Tibial artery (tissue), 4 donors: ENCODE data around the gene DNAJB14.

ENCODE experiments used
- DNase-seq, 2 donors: peaks; one replicate each; pipeline ENCODE4 v3.0.0-alpha.2; 2019
- H3K27ac ChIP-seq, 2 donors: fragments of 200-600 bp; sonication (generic) in 1 of 2; 1 replicate in 1 of 2; 2 replicates in 1 of 2; pipeline ENCODE4 v1.5.1; 2018 to 2019; ENCODE audit warnings: mild to moderate bottlenecking in 1 of 2
- H3K27me3 ChIP-seq, 2 donors: fragments of 200-600 bp; sonication (generic) in 1 of 2; one replicate each; pipeline versions ENCODE4 v1.5.1 to v1.6.0; 2016 to 2019
- H3K36me3 ChIP-seq, 3 donors: fragments of 200-600 bp; sonication (generic) in 2 of 3; one replicate each; pipeline ENCODE4 v1.5.1; 2016 to 2019; ENCODE audit warnings: mild to moderate bottlenecking in 2 of 3
- H3K4me1 ChIP-seq, 4 donors: fragments of 200-600 bp; sonication (generic) in 2 of 4; 1 replicate in 3 of 4; 2 replicates in 1 of 4; pipeline ENCODE4 v1.5.1; 2016 to 2019
- H3K4me3 ChIP-seq, 2 donors: fragments of 200-600 bp; sonication (generic) in 1 of 2; 1 replicate in 1 of 2; 2 replicates in 1 of 2; pipeline ENCODE4 v1.5.1; 2018 to 2019; ENCODE audit warnings: mild to moderate bottlenecking in 2 of 2
- H3K9me3 ChIP-seq, 3 donors: fragments of 200-600 bp; sonication (generic) in 1 of 3; one replicate each; pipeline ENCODE4 v1.5.1; 2016 to 2019
- intact Hi-C: fragments of 100-400 bp; cut with DNase I; formaldehyde crosslinking; loops from one replicate; pipeline ENCODE4 v1.15.0; 2023; ENCODE audit warnings: low total_unique reads
- TF ChIP-seq, protein P1 (sequence below), 2 experiments: fragments of 200-600 bp in 1 of 2; fragments of 450-650 bp in 1 of 2; IDR thresholded peaks; one replicate each; pipeline ENCODE4 v1.5.1; 2017 to 2019; ENCODE audit warnings: antibody characterized with exemption in 2 of 2, mild to moderate bottlenecking in 1 of 2, moderate library complexity in 1 of 2

Gene DNAJB14

DNA sequence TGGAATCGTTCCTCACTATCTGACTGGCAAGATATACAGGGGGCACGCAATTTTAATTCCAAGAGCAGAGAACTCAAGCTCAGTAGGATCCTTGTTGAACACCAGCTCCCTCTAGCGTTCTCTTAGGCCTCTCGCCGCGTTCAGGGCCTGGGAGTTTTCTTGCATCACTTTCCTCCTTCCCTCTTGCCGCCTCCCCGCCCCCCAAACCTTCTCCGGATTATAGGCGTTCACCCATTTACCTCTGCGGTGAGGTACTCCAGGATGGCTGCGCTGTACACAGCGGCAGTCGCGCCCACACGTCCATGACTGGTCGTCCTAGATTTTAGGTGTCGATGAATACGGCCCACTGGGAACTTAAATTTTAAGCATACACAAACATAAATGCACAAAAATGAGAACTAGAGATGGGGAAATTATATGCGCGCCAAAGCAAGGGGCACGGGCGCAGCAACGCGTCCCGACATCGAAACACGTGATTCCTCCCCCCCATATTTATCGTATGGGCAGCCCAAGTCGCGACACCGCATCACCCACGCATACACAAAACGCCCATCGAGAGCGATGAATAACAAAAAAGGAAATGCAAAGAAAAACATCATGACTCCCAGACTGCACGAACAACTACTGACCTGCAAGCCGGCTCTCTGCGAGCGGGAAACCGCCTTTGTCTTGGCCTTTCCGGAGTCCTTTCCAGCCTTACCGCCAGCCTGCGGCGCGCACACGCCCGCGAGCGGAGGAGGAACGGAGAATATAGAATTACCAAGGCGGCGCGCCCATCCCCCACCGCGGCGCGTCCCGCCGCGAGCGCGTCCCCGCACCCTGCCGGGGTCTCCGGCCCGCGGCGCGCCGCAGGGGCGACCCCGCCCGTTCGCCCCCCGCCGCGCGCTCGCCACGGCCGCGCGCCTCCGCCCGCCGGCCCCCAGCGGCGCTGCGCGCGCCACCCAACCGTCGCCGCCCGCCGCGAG is 2.9 kb upstream of the DNAJB14 start:
- TF ChIP-seq, protein P1, sequence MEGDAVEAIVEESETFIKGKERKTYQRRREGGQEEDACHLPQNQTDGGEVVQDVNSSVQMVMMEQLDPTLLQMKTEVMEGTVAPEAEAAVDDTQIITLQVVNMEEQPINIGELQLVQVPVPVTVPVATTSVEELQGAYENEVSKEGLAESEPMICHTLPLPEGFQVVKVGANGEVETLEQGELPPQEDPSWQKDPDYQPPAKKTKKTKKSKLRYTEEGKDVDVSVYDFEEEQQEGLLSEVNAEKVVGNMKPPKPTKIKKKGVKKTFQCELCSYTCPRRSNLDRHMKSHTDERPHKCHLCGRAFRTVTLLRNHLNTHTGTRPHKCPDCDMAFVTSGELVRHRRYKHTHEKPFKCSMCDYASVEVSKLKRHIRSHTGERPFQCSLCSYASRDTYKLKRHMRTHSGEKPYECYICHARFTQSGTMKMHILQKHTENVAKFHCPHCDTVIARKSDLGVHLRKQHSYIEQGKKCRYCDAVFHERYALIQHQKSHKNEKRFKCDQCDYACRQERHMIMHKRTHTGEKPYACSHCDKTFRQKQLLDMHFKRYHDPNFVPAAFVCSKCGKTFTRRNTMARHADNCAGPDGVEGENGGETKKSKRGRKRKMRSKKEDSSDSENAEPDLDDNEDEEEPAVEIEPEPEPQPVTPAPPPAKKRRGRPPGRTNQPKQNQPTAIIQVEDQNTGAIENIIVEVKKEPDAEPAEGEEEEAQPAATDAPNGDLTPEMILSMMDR (IDR thresholded peaks at IDR 0.05) = peak; percentile 75 to 78
- peak; percentile 92 to 95 for DNase-seq
- H3K27ac ChIP-seq = peak overlapping the region; percentile 96 to 97
- no peaks in the 10 kb centered on the region for H3K36me3 ChIP-seq
- H3K4me3 ChIP-seq = peak overlapping the region; percentile 74 to 90
- no peaks in the 10 kb centered on the region for H3K27me3 ChIP-seq
- intact Hi-C loops = loop anchor here (5.0 kb wide), 2 partner anchors 57 to 387 kb away; partner anchors contain the start of genes LAMTOR3 and TRMT10A
- H3K4me1 ChIP-seq = peaks cover 0 to 45% (median 19%) of the 10 kb centered on the region in 4 donors
- no peaks in the 10 kb centered on the region for H3K9me3 ChIP-seq

DNA sequence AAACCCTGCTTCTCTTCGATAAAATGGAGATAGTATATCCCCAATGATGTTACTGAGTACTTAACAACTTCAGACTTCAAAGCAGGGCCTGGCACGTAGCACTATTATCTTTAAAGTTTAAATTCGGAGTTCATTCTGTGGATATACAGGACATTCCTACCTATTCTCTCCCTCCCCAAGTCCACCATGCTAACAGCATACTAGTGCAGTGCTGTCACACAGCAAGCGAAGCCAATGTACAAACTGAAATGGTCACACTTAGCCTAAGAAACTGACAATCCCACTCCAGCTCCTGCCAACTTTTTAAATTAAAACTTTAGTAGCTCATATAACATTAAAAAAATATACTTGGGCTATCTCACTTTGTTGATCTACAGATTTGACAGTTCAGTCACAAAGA is 1.2 kb upstream of the DNAJB14 start:
- intact Hi-C loops = loop anchor here (5.0 kb wide), 2 partner anchors 55 to 385 kb away; partner anchors contain the start of genes LAMTOR3 and TRMT10A
- Histone ChIP-seq H3K27me3 (no peaks in the 10 kb centered on the region), H3K27ac (peak overlapping the region; percentile 96 to 97), H3K4me1 (peaks cover 0 to 62% (median 29%) of the 10 kb centered on the region in 4 donors), H3K9me3 (no peaks in the 10 kb centered on the region), H3K4me3 (peak overlapping the region in 1 of 2 donors; percentile 97), H3K36me3 (no peaks in the 10 kb centered on the region)
- TF ChIP-seq, protein P1 (IDR thresholded peaks at IDR 0.05) = no peak
- DNase-seq = no peak

DNA sequence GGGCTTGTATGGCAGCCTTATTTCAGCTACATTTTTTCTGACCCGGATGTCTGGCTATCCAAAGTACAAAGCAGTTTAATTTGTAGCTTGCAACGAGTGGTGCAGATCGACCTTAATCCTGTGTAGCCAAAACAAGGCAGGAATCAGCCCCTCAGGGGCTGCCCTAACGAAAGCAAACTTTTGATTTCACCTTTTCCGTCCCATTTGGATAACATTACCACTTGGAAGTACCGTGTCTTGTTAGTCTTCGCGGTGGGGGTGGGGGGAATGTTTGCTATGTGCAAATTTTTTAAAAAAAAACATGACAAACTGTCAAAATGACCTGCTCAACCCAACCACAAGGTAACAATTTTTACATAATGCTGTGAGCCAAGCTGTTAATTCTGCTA is 766 bp upstream of the DNAJB14 start:
- Histone ChIP-seq H3K27me3 (no peaks in the 10 kb centered on the region), H3K27ac (peak overlapping the region; percentile 96 to 97), H3K9me3 (no peaks in the 10 kb centered on the region), H3K4me1 (peaks cover 0 to 67% (median 29%) of the 10 kb centered on the region in 4 donors), H3K36me3 (no peaks in the 10 kb centered on the region), H3K4me3 (peak overlapping the region; percentile 96 to 97)
- intact Hi-C loops = loop anchor here (5.0 kb wide), 2 partner anchors 55 to 385 kb away; partner anchors contain the start of genes LAMTOR3 and TRMT10A
- TF ChIP-seq, protein P1 (IDR thresholded peaks at IDR 0.05) = no peak
- no peak for DNase-seq

DNA sequence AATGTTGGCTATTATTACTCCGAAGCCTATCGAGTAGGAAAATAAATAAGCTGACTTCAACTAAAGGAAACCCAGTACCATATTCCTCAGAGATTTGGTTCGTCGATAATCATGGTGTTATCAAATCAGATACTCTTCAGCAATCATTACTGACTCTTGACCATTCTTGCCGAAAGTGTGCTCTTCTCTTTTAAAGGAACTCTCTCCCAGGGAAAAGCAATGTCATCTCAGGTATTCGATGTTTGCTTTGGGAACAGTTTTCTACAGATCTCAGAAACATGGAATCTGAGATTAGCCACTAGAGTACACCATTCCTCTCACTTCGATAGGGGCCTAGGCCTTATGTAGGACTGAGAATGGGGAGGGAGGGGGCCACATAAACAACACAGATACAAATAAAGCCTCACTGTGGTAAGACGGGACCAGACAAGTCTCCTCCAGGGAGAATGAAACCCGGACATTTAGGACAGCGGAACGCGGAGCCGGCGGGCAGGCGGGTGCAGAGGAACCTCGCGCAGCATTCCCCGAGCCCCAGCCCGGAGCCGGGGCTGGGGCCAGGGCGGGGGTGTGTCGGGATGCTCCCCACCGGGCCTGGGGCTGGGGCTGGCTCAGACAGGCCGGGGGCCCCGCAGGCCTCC is 581 bp downstream of the DNAJB14 start:
- Histone ChIP-seq H3K4me1 (peaks cover 0 to 62% (median 25%) of the 10 kb centered on the region in 4 donors), H3K27ac (peak overlapping the region; percentile 96 to 97), H3K4me3 (peak overlapping the region; percentile 96 to 97), H3K36me3 (no peaks in the 10 kb centered on the region), H3K27me3 (no peaks in the 10 kb centered on the region), H3K9me3 (no peaks in the 10 kb centered on the region)
- no peak for DNase-seq
- intact Hi-C loops = loop anchor here (5.0 kb wide), 2 partner anchors 54 to 384 kb away; partner anchors contain the start of genes LAMTOR3 and TRMT10A
- TF ChIP-seq, protein P1 (IDR thresholded peaks at IDR 0.05) = no peak

DNA sequence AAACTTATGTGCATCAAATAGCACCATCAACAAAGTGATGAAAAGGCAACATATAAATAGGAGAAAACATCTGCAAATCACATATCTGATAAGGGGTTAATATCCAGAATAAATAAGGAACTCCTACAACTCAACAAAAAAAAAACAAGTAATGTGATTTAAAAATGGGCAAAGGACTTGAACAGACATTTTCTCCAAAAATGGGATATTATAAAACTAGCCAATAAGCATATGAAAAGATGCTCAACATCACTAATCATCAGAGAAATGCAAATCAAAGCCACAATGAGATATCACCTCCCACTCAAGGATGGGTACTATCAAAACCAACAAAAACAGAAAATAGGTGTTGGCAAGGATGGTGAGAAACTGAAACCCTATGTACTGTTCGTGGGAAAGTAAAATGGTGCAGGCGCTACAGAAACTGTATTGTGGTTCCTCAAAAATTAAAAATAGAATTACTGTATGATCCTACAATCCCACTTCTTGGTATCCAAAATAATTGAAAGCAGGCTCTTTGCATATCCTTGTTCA is 2.4 kb downstream of the DNAJB14 start:
- no peak for DNase-seq
- Histone ChIP-seq H3K27me3 (no peaks in the 10 kb centered on the region), H3K27ac (no peak overlapping the region), H3K4me3 (no peak overlapping the region), H3K4me1 (peaks cover 0 to 62% (median 25%) of the 10 kb centered on the region in 4 donors), H3K36me3 (no peaks in the 10 kb centered on the region), H3K9me3 (no peaks in the 10 kb centered on the region)
- TF ChIP-seq, protein P1 (IDR thresholded peaks at IDR 0.05) = no peak
- intact Hi-C loops = no loop called here
